Transverse colon (tissue), 4 donors: Measurements from ENCODE around the gene SPATA16.

Experiments used
- POLR2AphosphoS5 ChIP-seq, 3 donors: sonication (generic); formaldehyde crosslinking; IDR thresholded peaks; one replicate each; pipeline ENCODE4 v1.6.1; 2016; ENCODE audit warnings: antibody characterized with exemption in 3 of 3
- TF ChIP-seq, protein P1 (sequence below), 5 experiments: fragments of 200-600 bp in 3 of 5; fragments of 450-650 bp in 2 of 5; sonication (generic) in 3 of 5; IDR thresholded peaks; 1 replicate in 2 of 5; 2 replicates in 3 of 5; pipeline ENCODE4 v1.5.1; 2016 to 2017; ENCODE audit warnings: antibody characterized with exemption in 5 of 5, inconsistent platforms in 3 of 5, mild to moderate bottlenecking in 2 of 5, moderate library complexity in 1 of 5

- TF ChIP-seq, protein P1, sequence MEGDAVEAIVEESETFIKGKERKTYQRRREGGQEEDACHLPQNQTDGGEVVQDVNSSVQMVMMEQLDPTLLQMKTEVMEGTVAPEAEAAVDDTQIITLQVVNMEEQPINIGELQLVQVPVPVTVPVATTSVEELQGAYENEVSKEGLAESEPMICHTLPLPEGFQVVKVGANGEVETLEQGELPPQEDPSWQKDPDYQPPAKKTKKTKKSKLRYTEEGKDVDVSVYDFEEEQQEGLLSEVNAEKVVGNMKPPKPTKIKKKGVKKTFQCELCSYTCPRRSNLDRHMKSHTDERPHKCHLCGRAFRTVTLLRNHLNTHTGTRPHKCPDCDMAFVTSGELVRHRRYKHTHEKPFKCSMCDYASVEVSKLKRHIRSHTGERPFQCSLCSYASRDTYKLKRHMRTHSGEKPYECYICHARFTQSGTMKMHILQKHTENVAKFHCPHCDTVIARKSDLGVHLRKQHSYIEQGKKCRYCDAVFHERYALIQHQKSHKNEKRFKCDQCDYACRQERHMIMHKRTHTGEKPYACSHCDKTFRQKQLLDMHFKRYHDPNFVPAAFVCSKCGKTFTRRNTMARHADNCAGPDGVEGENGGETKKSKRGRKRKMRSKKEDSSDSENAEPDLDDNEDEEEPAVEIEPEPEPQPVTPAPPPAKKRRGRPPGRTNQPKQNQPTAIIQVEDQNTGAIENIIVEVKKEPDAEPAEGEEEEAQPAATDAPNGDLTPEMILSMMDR (IDR thresholded peaks at IDR 0.05): no peak
- no peak for TF ChIP-seq POLR2AphosphoS5 (IDR thresholded peaks at IDR 0.05)
These were observed 132.1 kb downstream of the SPATA16 start for GRCh38 chr3:173008978-173009377.
